ENCODE results near the gene CCL15. TPM values are rescaled to one million over a fixed set of nuclear protein-coding genes. Genes with fewer than 3 reads are reported as not detected.

Gene CCL15
- total and polyA plus RNA-seq, 2 of the 13 experiments (the other 11 are each of a cell fraction or from before 2014, with no cell fraction given) = 29.2 to 45.9 TPM

DNA sequence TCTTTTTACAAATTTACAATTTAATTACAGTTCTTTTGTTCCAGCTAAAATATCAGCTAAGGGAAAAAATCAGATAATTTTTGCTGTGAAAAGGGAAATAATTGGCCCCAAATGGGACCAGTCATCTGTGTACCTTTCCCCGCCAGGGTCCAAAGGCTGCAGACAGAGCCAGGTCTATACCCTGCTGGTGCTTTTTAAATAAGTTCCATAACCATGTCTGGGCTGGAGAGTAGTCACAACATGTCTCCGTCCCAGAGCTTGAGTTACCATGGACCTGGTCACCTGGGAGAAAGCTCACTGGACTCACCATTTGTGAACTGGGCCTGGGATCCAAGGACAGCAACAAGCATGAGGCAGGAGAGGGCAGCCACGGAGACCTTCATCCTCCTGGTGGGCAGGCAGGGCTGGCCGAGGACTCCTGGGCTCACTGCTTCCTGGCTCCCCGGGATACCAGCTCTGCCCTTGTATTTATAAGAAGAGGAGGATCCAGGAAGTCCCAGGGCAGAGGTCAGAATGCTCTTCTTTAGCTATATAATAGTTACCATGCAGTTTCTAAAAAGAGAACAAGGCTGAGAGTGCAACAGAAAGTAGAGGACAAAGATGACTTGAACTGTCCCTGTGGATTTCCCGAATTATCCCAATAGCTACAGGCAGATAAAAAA, at the start of gene CCL15 (continued):
- no peak for TF ChIP-seq PAX8 (CRISPR knock-in tag; IDR thresholded peaks at IDR 0.05; ENCODE audit: borderline replicate concordance)
- 0 out of 2 replicates have a peak, but pooled peaks have one; percentile 41 for TF ChIP-seq ESRRA (CRISPR knock-in tag; IDR thresholded peaks at IDR 0.05; ENCODE audit: low read depth)
- no peak for TF ChIP-seq ZFP41 (CRISPR knock-in tag; IDR thresholded peaks at IDR 0.05; ENCODE audit: borderline replicate concordance)
- TF ChIP-seq ZNF891 (CRISPR knock-in tag; IDR thresholded peaks at IDR 0.05) = no peak
- TF ChIP-seq ZNF724P (CRISPR knock-in tag; IDR thresholded peaks at IDR 0.05; ENCODE audit: borderline replicate concordance) = no peak
- TF ChIP-seq ATRX (CRISPR knock-in tag; IDR thresholded peaks at IDR 0.05; ENCODE audit: borderline replicate concordance) = no peak
- no peak for TF ChIP-seq CREB3 (CRISPR knock-in tag; IDR thresholded peaks at IDR 0.05)
- no peak for TF ChIP-seq ZNF30 (CRISPR knock-in tag; IDR thresholded peaks at IDR 0.05)
- no peak for TF ChIP-seq DZIP1 (CRISPR knock-in tag; IDR thresholded peaks at IDR 0.05)
- no peak for TF ChIP-seq CREB1 (IDR thresholded peaks at IDR 0.05)
- no peak for TF ChIP-seq CREB1 (CRISPR knock-in tag; IDR thresholded peaks at IDR 0.05)
- no peak for TF ChIP-seq ZNF670 (CRISPR knock-in tag; IDR thresholded peaks at IDR 0.05; ENCODE audit: borderline replicate concordance)
- 0 out of 2 replicates have a peak, but pooled peaks have one; percentile 9 for TF ChIP-seq ZNF644 (CRISPR knock-in tag; IDR thresholded peaks at IDR 0.05; ENCODE audit: low read depth)
- no peak for TF ChIP-seq NR3C1 (CRISPR knock-in tag; IDR thresholded peaks at IDR 0.05)
- TF ChIP-seq HIC2 (CRISPR knock-in tag; IDR thresholded peaks at IDR 0.05; ENCODE audit: low read depth) = no peak
- TF ChIP-seq ARID3A (IDR thresholded peaks at IDR 0.05; ENCODE audit: low read depth, low read length) = 0 out of 2 replicates have a peak, but pooled peaks have one; percentile 3
- TF ChIP-seq HNF4A (CRISPR knock-in tag; IDR thresholded peaks at IDR 0.05) = peak; percentile 76
- TF ChIP-seq RNF2 (conservative IDR thresholded peaks at IDR 0.05; ENCODE audit: low read depth) = no peak
- no peak for TF ChIP-seq ZBTB25 (CRISPR knock-in tag; IDR thresholded peaks at IDR 0.05)
- no peak for TF ChIP-seq ZNF816 (CRISPR knock-in tag; IDR thresholded peaks at IDR 0.05; ENCODE audit: borderline replicate concordance)
